HG02678 (cell line): ENCODE results near the gene ARSG.
"Not testable (repeated sequence)": the region's sequence is repeated elsewhere in the genome, so short reads cannot be mapped to it uniquely, and the experiment has no call there.

Experiments
- ATAC-seq: cut with Tn5 transposase; IDR thresholded peaks from one replicate; pipeline ENCODE4 v1.9.1; 2021; ENCODE audit warnings: mild to moderate bottlenecking, moderate library complexity; ENCODE audit not compliant: unreplicated experiment

Gene ARSG

GRCh38 chr17:68276339-68276738 lies 15.0 kb upstream of the ARSG start:
- not testable (repeated sequence) for ATAC-seq

GRCh38 chr17:68277807-68278206 lies 13.5 kb upstream of the ARSG start:
- no peak for ATAC-seq

- not testable (repeated sequence) for ATAC-seq
These were observed 9.3 kb upstream of the ARSG start for GRCh38 chr17:68281965-68282364.

DNA sequence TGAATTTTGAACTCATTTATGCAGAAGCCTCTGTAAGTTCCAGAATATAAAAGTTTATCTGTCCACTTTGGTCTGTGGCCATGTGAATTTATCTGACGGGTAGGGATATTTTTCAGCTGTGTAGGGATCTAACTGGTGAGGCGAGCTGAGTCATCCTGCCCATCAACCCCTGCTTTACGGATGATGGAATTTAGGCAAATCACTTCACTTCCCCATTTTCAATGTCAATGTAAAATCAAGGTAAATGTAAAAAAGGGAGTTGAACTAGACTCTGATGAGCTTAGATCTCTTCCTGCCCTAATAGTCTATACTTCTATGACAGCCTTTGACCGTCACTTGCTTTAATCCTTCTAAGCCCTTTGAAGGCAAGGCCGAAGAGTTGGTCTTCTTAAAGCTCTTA lies 2.9 kb upstream of the ARSG start:
- no peak for ATAC-seq

DNA sequence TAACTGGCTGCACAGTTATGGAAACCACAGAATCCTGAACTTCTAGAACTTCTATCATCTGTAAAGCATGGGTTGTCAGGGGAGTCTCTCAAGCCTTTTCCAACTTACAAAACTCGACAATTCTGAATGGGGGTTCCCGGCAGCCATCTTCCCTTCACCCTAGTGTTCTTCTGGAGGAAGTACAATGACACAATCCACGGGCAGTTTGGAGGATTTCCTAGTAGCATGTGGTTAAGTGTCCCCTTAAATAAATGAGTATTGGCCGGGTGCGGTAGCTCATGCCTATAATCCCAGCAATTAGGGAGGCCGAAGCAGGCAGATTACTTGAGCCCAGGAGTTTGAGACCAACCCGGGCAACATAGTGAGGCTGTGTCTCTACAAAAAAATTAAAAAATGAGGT lies 2.5 kb upstream of the ARSG start:
- ATAC-seq: no peak

GRCh38 chr17:68289473-68289872 lies 1.8 kb upstream of the ARSG start:
- ATAC-seq: no peak

GRCh38 chr17:68289936-68290267 lies 1.4 kb upstream of the ARSG start:
- no peak for ATAC-seq

- ATAC-seq: no peak
These were observed 884 bp upstream of the ARSG start for GRCh38 chr17:68290268-68290954.

DNA sequence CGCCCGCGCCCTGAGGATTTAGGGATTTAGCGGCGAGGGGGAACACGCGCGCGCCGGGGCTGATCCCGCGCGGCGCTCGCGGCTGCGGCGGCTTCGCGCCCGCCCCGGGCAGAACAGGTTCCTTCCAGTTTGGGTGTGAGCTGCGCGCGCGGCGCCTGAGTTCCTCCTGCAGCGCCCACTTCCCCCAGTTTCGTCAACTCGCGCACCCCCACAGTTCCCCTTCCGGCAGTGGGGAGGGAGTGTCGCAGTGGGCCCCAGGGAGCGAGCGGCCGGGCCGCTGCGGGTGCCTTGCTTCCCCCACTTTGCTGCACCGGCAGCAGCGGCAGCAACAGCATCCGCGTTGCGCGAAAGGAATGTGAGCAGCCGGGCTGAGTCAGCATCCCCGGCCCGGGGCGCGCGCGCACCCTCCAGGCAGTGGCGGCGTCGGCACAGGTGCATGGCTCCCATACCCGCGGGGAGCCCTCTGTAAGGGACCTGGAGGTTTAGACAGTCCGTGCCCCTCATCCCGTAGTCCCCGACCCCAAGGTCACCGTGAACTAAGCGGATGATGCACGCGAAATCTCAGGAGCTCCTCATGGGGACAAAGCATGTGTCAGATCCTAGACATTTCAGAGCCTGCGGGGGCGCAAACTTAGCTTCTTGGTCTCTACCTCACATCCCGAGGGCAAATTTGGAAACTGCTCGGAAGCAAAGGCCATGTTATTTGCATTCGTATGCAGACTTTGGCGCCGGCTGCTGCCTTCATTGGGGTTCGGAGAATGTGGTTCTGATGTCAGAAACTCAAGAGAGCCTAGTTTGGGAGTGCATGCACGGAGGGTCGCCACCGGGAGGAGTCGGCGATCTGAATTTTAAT lies 767 bp downstream of the ARSG start:
- peak; percentile 60 for ATAC-seq

GRCh38 chr17:68292689-68293040 lies 1.4 kb downstream of the ARSG start:
- ATAC-seq: no peak

DNA sequence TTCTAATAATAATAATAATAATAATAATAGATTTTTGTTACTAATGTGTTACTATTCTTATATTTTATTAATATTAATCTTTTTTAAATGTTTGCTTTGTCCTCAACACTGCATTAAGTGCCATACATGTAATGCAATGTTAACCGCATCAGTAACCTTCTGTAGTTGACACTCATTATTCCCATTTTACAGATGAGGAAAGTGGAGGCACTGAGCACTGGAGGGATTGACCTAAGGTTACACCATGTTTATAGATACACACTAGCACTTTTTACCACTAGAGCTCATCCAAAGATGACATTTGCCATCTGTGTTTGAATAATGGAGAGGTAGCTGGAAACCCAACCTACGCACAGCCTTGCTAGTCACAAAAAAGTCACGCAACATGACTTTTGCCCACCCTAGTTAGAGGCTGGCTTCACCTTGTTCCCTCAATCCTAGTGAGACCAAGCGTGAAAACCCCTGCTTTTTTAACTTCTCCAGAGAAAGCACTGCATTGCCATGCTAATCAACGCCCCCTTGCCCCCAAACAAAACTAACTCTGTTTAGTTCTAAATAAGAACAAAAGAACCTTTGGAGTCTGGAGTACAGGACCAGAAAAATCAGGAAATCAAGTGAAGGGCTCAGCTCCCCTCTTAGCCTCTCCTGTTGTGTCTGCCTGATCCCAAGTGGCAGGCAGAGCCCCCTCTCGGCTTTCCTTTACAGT lies 2.3 kb downstream of the ARSG start:
- ATAC-seq: no peak

DNA sequence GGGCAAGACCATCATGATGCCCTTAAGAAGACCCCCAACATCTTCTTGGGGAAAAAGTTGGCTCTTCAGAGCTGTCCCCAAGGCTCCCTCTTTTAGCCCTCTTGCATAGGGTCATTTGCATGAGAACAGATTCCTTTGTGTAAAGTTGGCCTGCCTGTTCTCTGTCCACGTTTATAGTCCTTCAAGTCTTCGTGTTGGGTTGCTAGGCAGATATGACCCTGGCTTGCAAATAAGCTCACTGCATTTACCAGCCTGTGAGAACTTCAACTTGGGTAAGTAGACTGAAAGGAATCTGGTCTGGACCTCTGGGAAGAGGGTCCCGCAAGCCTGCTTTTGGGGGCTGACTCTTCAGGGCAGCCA lies 2.9 kb downstream of the ARSG start:
- no peak for ATAC-seq

DNA sequence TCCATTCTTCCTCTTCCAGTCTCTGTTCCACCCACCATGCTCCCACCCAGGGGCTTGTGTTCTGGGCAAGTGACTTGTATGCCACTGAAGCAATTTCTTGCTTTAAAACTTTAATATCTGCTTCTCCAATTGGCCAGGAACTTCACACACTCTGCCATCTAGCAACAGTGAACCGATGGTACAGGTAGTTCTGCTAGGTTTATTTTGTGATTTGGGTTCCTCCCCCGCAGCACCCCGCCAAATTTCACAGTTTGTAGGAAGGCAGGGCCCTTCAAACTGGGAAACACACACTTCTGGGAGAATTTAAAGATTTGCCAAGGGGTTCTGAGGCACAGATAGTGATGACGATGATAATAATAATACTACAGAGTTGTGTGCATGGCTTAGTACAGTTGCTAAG lies 3.3 kb downstream of the ARSG start:
- ATAC-seq: no peak

DNA sequence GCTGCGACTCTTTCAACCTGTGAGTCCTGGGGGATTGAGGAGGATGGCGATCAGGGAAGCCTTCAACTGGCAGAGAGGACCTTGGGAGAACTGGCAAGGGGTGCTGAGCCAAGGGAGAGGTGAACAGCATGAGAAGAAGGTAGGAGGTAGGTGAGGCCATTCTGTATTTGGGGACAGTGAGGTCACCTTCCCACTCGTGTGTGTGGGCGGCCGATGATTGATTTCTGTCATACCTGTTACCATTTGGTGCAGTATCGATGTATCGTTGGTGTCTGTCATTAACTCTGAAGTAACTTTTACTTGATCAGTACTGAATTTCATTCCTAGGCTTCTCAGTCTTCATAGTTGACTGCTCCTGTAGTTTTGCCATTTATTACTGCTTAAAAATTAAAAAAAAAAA lies 3.8 kb downstream of the ARSG start:
- no peak for ATAC-seq

DNA sequence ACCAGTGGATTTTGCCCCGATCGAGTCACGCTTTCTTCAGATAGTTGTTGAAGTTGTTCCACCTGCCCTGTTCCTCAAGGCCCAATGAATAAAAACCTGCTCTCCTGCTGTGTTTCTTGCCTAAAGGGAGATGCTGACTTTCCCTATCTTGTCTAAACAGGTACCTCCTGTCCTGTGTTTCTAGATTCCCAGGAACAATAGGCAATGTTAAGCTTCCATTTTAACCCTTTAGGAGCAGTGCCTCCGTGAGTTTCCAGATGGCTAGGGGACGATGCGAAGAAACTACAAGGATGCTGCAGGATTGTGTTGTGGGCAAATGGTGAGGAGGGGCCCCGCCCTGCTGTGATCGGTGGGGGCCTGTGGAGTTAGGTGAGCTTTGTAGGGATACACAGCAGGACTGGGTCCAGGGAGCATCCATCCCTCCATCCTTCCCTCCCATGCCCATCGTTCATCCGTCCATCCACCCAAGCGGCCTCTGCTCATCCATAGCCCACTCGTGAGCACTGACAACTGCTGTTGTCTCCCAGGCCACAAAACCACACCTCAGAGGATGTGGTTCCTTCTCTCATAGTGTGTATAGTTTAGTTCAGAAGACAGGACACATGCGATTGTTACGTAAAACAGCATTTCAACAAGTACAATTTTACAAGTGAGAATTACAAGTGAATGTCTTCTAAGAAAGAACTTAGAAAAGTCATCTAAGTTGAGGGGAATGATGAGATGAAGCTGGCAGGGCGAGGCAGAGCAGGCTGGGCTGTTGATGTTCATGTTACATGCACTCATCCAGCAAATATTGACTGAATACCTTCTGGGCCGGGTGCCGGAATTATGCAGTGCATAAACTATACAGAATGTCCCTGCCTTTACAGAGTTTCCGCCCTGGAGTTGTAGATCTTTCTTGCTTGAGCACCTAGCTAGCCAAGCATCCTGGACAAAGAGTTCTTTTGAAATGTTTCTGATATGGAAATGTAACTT lies 5.2 kb downstream of the ARSG start:
- ATAC-seq: no peak

GRCh38 chr17:68297195-68297594 lies 5.9 kb downstream of the ARSG start:
- ATAC-seq: no peak

DNA sequence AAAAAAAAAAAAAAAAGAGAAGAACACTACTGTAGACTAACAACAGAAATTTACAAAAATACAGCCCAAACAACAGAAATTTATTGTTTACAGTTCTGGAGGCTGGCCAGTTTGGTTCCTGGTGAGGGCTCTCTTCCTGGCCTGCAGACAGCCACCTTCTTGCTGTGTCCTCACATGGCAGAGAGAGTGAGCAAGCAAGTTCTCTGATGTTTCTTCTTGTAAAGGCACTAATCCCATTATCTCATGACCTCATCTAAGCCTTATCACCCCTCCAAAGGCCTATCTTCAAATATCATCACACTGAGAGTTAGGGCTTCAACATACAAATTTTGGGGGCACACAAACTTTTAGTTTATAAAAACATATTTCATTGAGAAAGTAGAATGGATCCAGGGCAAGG lies 7.3 kb downstream of the ARSG start:
- ATAC-seq: no peak

GRCh38 chr17:68299817-68300216 lies 8.5 kb downstream of the ARSG start:
- no peak for ATAC-seq

DNA sequence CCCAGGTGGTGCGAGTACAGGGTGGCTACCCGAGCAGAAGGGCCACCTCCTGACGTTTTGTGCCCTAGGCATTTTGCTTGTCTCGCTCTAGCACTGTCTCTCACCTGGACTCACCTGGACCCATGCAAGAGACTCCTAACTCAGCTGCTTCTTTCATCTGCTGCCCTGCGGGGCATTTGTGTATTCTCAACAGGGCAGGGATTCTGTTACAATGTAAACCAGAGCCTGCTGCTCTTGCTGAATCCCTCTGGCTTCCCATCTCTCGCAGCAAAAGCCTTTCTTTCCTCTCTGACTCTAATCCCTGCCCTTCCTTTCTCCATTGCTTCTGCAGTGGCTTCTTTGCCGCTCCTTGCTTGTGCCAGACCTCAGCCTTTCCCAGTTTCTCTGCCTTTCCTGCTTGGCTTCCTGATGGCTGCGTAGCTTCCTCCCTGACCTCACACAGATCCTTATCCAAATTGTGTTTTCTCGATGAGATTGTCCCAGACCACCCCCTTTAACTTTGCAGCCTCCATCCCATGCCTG lies 10.2 kb downstream of the ARSG start:
- ATAC-seq: no peak

DNA sequence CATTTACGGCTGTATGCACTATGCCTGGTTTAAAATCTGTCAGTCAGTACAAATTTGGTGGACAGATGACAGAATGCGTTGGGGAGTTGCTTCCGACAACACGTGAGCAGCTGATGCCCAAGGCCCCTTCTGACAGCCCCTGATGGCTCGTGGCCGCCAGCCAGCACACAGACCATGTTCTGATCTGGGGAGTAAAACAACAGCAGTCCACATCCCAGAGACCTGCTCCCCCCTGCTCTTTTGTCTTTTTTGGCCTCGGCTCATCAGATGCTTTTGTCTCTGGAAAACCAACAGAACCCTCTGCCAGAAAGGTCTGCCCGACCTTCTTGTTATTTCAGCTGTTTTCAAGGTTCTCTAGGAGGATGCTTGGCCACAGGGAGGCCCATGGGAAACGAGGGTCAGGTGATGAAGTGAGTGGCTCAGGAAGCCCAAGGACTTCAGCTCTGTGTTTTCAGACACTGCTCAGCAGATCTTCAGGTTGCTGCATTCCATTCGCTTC lies 10.8 kb downstream of the ARSG start:
- ATAC-seq: no peak

GRCh38 chr17:68302666-68303065 lies 11.4 kb downstream of the ARSG start:
- ATAC-seq: no peak
